ENCODE measurements around the gene WNT7A.

GRCh38 chr3:13839253-13839652 lies 40.6 kb downstream of the WNT7A start:
- TF ChIP-seq CTCF (IDR thresholded peaks at IDR 0.05), result no peak
- TF ChIP-seq POLR2A (IDR thresholded peaks at IDR 0.05), result no peak

All from esophagus squamous epithelium (tissue), 4 donors.